Activated T-helper 1 cell treated with Interleukin-2 at 50 U/mL for 16 hours (primary cell): Measurements from ENCODE around the gene ATP10D.

Source experiments
- DNase-seq: peaks from one replicate; pipeline ENCODE4 v3.0.0-alpha.2; 2020; ENCODE audit warnings: low read depth

The ATP10D gene

DNA sequence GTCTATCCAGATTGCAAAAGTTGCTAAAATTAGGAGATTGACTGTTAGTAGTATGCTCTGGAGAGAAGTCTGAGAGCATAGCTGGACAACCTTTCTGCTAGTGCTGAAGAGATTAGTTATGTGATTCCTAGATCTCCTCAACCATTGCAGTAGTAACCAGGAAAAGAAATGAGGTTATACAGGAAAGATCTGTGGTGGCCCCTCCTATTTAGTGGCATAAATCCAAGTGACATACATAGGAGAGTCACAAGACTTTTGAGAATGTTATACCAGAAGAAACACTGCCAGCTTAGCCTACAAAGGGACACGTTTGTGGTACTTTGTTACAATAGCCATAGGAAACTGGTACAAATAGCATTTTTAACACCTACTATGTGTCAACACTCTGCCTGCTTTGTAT lies 105.2 kb downstream of the ATP10D start:
- DNase-seq, result no peak

- no peak for DNase-seq
Measured at GRCh38 chr4:47597696-47598095, 112.6 kb downstream of the ATP10D start.

DNA sequence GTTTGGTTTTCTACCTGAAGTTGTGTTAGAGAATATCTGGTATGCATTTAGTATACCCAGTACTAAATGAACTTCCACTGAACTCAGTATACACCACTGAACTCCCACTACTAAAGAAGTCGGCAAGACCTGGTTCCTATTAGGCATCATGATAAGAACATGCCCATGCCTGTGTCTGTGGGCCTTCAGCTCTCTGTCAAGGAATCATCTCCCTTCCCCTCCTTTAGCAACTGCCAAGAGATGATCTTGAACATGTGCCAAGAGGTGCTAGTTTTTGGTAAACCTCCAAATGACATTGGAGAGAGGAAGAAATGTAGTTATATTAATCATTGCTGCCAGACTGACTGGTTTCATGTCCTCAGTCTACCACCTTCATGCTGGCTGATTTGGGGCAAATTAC lies 113.2 kb downstream of the ATP10D start:
- no peak for DNase-seq

DNA sequence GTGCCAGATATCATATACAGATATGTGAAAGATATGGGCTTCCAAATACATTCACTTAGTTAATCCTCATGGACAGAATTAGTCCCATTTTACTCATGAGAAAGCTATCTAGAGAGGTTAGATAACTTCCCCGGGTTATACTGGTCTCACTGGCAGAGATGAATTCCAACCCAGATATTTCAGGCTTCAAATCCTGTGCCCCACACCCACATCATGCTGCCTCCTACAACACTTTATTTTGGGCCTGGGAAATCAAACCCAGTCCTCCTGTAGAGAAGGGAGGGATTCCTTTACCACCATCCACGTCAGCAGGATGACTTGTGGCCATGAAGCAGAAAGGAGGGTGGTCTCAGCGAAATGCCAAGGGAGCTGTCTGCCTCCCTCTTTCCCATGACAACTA lies 113.8 kb downstream of the ATP10D start:
- no peak for DNase-seq

GRCh38 chr4:47606482-47606881 lies 121.4 kb downstream of the ATP10D start:
- DNase-seq, result no peak

DNA sequence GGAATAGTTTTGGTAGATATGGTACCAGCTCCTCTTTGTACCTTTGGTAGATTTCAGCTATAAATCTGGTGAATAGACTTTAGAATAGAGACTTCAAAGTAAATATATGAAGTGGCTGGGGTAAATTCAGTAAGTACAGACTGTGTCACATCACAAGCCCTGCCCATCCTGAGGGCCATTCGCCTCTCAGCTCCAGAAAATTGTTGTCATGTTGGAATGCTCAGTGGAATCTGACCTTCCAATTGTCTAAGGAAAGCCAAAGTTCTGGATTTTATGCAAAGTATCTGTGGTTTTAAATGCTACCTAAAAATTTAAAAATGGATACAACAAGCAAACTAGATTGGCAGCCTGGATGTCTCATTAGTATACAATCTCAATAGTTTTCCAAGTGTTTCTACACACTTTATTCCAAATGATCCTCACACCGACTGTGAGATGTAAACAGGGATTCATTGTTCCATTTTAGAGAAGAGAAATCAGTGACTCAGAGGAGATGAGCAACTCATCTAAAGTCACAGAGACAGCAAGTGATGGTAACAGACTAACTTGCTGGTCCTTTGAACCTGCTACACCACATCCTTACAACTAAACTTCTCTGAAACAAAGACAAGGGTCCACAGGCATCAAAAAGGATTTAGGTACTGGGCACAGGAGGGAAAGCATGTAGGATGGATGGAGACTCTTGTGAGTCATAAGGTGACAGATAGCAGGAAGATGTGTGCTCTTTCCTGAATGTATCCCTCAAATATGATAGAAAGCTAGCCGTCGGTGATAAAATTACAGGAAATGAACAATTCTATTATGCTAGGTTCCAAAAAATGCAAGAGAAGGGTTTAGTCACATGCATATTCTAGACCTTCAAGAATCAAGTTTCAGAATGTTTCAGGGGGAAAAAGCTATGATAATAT lies 127.3 kb downstream of the ATP10D start:
- DNase-seq, result no peak

DNA sequence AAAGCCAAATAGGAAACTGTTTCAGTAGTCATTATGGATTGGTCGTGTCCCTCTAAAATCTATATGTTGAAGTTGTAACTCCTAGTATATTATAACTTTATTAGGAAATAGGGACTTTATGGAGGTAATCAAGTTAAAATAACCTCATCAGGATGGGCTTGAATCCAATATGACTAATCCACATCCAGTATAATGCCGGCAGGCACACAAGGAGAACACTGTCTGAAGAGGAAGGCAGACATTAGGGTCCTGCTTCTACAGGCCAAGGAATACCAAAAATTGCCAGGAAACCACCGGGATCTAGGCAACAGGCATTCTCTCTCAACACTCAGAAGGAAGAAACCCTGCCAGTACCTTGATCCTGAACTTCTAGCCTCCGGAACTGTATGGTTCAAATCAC lies 130.3 kb downstream of the ATP10D start:
- no peak for DNase-seq

- no peak for DNase-seq
Measured at GRCh38 chr4:47617607-47618006, 132.5 kb downstream of the ATP10D start.

DNA sequence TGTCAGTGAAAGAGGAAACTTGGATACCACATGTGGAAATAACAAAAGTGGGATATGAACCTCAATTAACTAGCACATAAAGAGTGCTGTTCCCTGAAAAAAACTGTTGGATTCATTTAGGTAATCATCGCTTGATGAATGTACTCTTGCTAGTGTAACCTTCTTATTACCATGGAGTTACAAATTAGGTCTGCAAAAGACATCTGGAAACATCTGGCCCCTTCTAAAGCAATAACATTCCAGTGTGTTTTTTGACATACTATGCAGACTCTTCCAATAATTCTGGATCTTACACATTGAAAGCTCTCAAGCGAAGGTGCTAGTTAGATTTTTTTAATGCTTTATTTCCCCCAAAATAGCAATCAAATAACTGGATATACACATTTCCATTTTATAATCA lies 134.6 kb downstream of the ATP10D start:
- no peak for DNase-seq

DNA sequence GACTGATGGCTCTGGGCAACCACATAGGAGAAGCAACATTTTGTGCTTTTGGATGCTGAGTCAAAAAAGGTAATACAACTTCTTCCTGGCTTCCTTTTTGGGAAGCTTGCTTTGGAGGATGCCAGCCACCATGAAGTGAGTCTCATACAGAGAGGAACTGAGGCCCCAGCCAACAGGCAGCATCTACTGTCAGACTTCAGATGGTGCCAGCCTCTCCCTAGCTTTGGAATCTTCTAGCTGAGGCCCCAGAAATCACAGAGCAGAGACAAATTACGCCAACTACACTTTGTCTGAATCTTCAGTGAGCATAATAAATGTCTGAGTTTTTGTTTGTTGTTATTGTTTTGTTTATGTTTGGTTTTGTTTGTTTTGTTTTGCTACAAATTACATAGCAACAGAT lies 136.1 kb downstream of the ATP10D start:
- DNase-seq, result no peak

DNA sequence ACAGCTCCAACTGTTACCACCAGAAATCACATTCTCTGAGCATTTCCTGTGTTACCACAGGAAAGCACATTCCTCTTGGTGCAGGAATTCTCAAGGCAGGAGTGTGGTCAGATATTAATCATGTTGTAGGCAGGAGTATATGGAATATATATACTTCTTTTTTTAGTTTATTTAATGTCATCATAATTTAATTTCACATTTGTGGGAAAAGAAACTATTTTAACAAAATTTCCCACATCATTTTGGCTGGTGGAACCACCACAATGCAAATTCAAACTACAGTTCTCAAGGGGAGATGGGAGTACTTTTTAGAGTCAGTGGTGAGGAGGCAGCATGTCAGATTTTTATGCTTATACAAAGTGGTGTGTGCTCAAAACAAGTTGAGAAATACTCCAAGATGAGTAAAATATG lies 139.0 kb downstream of the ATP10D start:
- DNase-seq, result no peak

DNA sequence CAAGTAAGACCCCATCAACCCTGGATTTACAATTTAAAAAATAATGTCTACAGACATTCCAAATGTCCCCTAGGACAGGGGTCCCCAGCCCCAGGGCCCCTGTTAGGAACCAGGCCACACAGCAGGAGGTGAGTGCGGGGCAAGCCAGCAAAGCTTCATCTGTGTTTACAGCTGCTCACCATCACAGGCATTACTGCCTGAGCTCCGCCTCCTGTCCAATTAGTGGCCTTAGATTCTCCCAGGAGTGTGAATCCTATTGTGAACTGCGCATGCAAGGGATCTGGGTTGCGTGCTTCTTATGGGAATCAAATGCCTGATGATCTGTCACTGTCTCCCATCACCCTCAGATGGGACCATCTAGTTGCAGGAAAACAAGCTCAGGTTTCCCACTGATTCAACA lies 146.1 kb downstream of the ATP10D start:
- no peak for DNase-seq

DNA sequence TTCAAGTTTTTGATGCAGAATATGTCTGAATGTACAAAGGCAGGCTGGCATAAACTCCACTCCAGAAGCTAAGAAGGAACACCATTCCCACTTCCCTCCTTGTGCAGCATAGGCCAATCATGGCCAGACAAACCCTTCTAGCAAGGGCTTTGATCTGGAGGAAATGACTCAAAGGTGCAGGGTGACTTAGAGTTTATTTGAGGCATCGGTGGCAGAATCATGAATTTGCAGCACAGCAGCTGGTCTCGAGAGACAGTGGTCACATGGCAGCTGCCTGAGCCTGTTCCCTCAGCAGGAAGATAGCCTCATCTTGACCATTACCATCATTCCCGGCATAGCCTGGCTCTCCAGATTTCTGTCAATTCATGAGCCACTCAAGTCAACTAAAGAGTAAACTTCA lies 154.5 kb downstream of the ATP10D start:
- DNase-seq, result no peak

- no peak for DNase-seq
Measured at GRCh38 chr4:47640911-47641310, 155.8 kb downstream of the ATP10D start.

- no peak for DNase-seq
Measured at GRCh38 chr4:47641755-47642154, 156.7 kb downstream of the ATP10D start.

- DNase-seq, result no peak
Measured at GRCh38 chr4:47642191-47642830, 157.2 kb downstream of the ATP10D start.
